ENCODE measurements around the gene KCND3. TPM values are rescaled to one million over a fixed set of nuclear protein-coding genes. Genes with fewer than 3 reads are reported as not detected.

The KCND3 gene
- total RNA-seq, 1 experiment from 2014 or later: 0.15 TPM

GRCh38 chr1:112002514-112002913 is 13.0 kb upstream of the KCND3 start:
- H3K79me1 ChIP-seq (ENCODE audit: insufficient read depth, low read depth, low read length, poor library complexity, severe bottlenecking): no peaks in the 10 kb centered on the region
- H3K23ac ChIP-seq (ENCODE audit: insufficient read length, low read depth, low read length): no peak overlapping the region
- no peak overlapping the region for H2AK5ac ChIP-seq (ENCODE audit: insufficient read length, low read length)
- no peaks in the 10 kb centered on the region for H3K9me3 ChIP-seq (ENCODE audit: control insufficient read depth, low read depth, low read length)
- WGBS (ENCODE audit: extremely low coverage, insufficient read length, low lambda C conversion rate): no CpG with 5 or more reads among the region's 4 CpGs
- H2BK5ac ChIP-seq (ENCODE audit: insufficient read length, low read length): no peak overlapping the region
- H2AFZ ChIP-seq (ENCODE audit: low read length): no peak overlapping the region
- H4K5ac ChIP-seq (ENCODE audit: insufficient read length, low read depth, low read length): no peak overlapping the region
- Mint-ChIP-seq H3K27ac (no peak overlapping the region), H3K4me3 (no peak overlapping the region), H3K36me3 (ENCODE audit: insufficient read depth in 1 of 3, low read depth in 3 of 3) (no peaks in the 10 kb centered on the region), H3K4me1 (peaks cover 41 to 44% of the 10 kb centered on the region in 2 experiments), H3K27me3 (ENCODE audit: low read depth) (peaks cover 8% of the 10 kb centered on the region), H3K9me3 (no peaks in the 10 kb centered on the region; a peak in 1 of 5 replicates)
- H3K79me2 ChIP-seq (ENCODE audit: insufficient read depth, low read length): no peaks in the 10 kb centered on the region
- H4K20me1 ChIP-seq (ENCODE audit: control insufficient read depth, insufficient read depth, insufficient read length): no peaks in the 10 kb centered on the region
- H2BK15ac ChIP-seq (ENCODE audit: low read depth, low read length): no peak overlapping the region
- H3K14ac ChIP-seq (ENCODE audit: insufficient read depth, low read length): no peak overlapping the region
- H2BK20ac ChIP-seq (ENCODE audit: low read depth, low read length, poor library complexity, severe bottlenecking): no peak overlapping the region
- H3K27ac ChIP-seq (ENCODE audit: insufficient read length, low read depth, low read length): no peak overlapping the region
- H2BK120ac ChIP-seq (ENCODE audit: low read depth, low read length, poor library complexity, severe bottlenecking): no peak overlapping the region
- no peak overlapping the region for H3K56ac ChIP-seq (ENCODE audit: insufficient read length, low read depth, low read length)
- H3T11ph ChIP-seq (ENCODE audit: low read length): no peak overlapping the region
- peaks cover 23% of the 10 kb centered on the region for H3K4me1 ChIP-seq (ENCODE audit: insufficient read depth, low read length)
- H3K18ac ChIP-seq (ENCODE audit: insufficient read length, low read depth, low read length): no peak overlapping the region
- no peaks in the 10 kb centered on the region for H3K23me2 ChIP-seq (ENCODE audit: insufficient read length, low read depth, low read length, poor library complexity, severe bottlenecking)
- no peak overlapping the region for H3K9ac ChIP-seq (ENCODE audit: extremely low read depth, insufficient read length, low read length)
- H3K4ac ChIP-seq (ENCODE audit: low read depth, low read length): no peak overlapping the region
- no peak for DNase-seq
- H4K91ac ChIP-seq (ENCODE audit: insufficient read length, low read depth, low read length): no peak overlapping the region
- no peaks in the 10 kb centered on the region; the same call in 1 of the 2 replicates for H3K27me3 ChIP-seq (ENCODE audit: insufficient read depth, low read length)
- no peak overlapping the region for H4K8ac ChIP-seq (replicated peaks; ENCODE audit: insufficient read length, low read depth, low read length)
- H2BK12ac ChIP-seq (ENCODE audit: insufficient read length, low read depth, low read length): no peak overlapping the region
- no peak overlapping the region for H3K4me2 ChIP-seq (ENCODE audit: insufficient read depth, insufficient read length, low read length)
- no peak for TF ChIP-seq CTCF (conservative IDR thresholded peaks at IDR 0.05)

Data from H9 (cell line).